Natural killer cell (primary cell): ENCODE measurements around the gene CYP27C1. TPM values are rescaled to one million over a fixed set of nuclear protein-coding genes. Genes with fewer than 3 reads are reported as not detected.

Source experiments
- ATAC-seq, 3 donors: fragments of 150-1000 bp in 2 of 3; fragments of 200-7000 bp in 1 of 3; cut with Tn5 transposase; 1 replicate in 1 of 3; 2 replicates in 2 of 3; pipeline ENCODE4 v1.10.0; 2021; ENCODE audit warnings: mild to moderate bottlenecking in 2 of 3, moderate library complexity in 2 of 3
- DNase-seq, 2 donors: peaks; one replicate each; pipeline versions ENCODE4 v3.0.0 to v3.0.0-alpha.2; 2013 to 2021; ENCODE audit warnings: mixed read lengths in 1 of 2
- H3K27ac ChIP-seq: one replicate; pipeline ENCODE4 v1.5.1; 2013; ENCODE audit warnings: mild to moderate bottlenecking, low read length
- H3K27me3 ChIP-seq: one replicate; pipeline ENCODE4 v1.6.1; 2013; ENCODE audit warnings: low read length; ENCODE audit not compliant: control insufficient read depth, insufficient read depth
- H3K36me3 ChIP-seq: one replicate; pipeline ENCODE4 v1.6.1; 2013; ENCODE audit warnings: low read length; ENCODE audit not compliant: control insufficient read depth, insufficient read depth
- H3K4me1 ChIP-seq: one replicate; pipeline ENCODE4 v1.6.1; 2013; ENCODE audit warnings: low read length; ENCODE audit not compliant: control insufficient read depth, insufficient read depth
- H3K4me3 ChIP-seq: one replicate; pipeline ENCODE4 v1.5.1; 2013; ENCODE audit warnings: low read length
- H3K9me3 ChIP-seq: one replicate; pipeline ENCODE4 v1.6.1; 2013; ENCODE audit warnings: low read length; ENCODE audit not compliant: control insufficient read depth, insufficient read depth
- H3K27ac Mint-ChIP-seq, 2 donors: one replicate each; pipeline ENCODE4 v1.8.0; 2022; ENCODE audit warnings: mild to moderate bottlenecking in 2 of 2, mixed read lengths in 2 of 2, moderate library complexity in 1 of 2
- H3K27me3 Mint-ChIP-seq, 2 donors: one replicate each; pipeline ENCODE4 v1.8.0; 2022; ENCODE audit warnings: low read depth in 2 of 2, mixed read lengths in 2 of 2
- H3K36me3 Mint-ChIP-seq: one replicate; pipeline ENCODE4 v1.8.0; 2022; ENCODE audit warnings: mixed read lengths
- H3K4me1 Mint-ChIP-seq, 2 donors: one replicate each; pipeline ENCODE4 v1.8.0; 2022; ENCODE audit warnings: mixed read lengths in 2 of 2
- H3K4me3 Mint-ChIP-seq: one replicate; pipeline ENCODE4 v1.8.0; 2022; ENCODE audit warnings: mild to moderate bottlenecking, moderate library complexity, mixed read lengths
- H3K9me3 Mint-ChIP-seq, 2 donors: one replicate each; pipeline ENCODE4 v1.8.0; 2022; ENCODE audit warnings: mixed read lengths in 2 of 2
- CTCF ChIP-seq: fragments of 200-600 bp; IDR thresholded peaks from one replicate; pipeline ENCODE4 v1.8.0; 2022; ENCODE audit warnings: antibody characterized with exemption
- WGBS: methylation state at CpG from one replicate; pipeline ENCODE4 v1.1.7; 2013; ENCODE audit warnings: missing lambda C conversion rate; ENCODE audit not compliant: insufficient coverage; 5-methylcytosine and 5-hydroxymethylcytosine counted together
- intact Hi-C: fragments of 100-400 bp; cut with micrococcal nuclease; formaldehyde crosslinking; loops from one replicate; pipeline ENCODE4 v1.14.2; 2022
- total RNA-seq, 4 donors: library from RNA; stranded (reverse); fragments of 120-200 nt in 1 of 4; gene quantifications; one replicate each; pipeline versions ENCODE4 v1.2.3 to v1.2.4, GENCODE V29; 2013 to 2022

CYP27C1 gene
- not detected for total RNA-seq
- total RNA-seq (2013) = not detected

GRCh38 chr2:127220102-127220767 is at the start of gene CYP27C1:
CYP27C1 (minus strand) TSS chr2:127220299; CDS start chr2:127220270, 29 bp downstream.
- peak within 1 kb of the TSS; percentile 68 for H3K4me3 Mint-ChIP-seq
- H3K36me3 ChIP-seq = no peaks in the 10 kb centered on the region
- H3K4me3 ChIP-seq = no peak within 1 kb of the TSS
- ATAC-seq (no peak), DNase-seq (peak in 1 of 2 donors; percentile 17)
- H3K27ac Mint-ChIP-seq = no peak within 1 kb of the TSS
- no peak within 1 kb of the TSS for H3K27ac ChIP-seq
- peaks cover 8% of the 10 kb centered on the region for H3K36me3 Mint-ChIP-seq
- no peaks in the 10 kb centered on the region for H3K9me3 Mint-ChIP-seq
- WGBS = under 1% methylated on average over 37 of the region's 43 CpGs
- H3K9me3 ChIP-seq = no peaks in the 10 kb centered on the region
- H3K27me3 ChIP-seq = peaks cover 32% of the 10 kb centered on the region
- intact Hi-C loops = no loop called here
- peaks cover 58 to 64% of the 10 kb centered on the region in 2 donors for H3K27me3 Mint-ChIP-seq
- peaks cover 18% of the 10 kb centered on the region for H3K4me1 ChIP-seq
- TF ChIP-seq CTCF = no peak
- H3K4me1 Mint-ChIP-seq = peaks cover 8 to 14% of the 10 kb centered on the region in 2 donors

- H3K27me3 ChIP-seq = no peaks in the 10 kb centered on the region
- ATAC-seq (no peak), DNase-seq (no peak)
- 98% methylated on average over 8 of the region's 8 CpGs for WGBS
- no peaks in the 10 kb centered on the region for H3K9me3 ChIP-seq
- peak overlapping the region in 1 of 2 donors; percentile 16 for H3K27ac Mint-ChIP-seq
- H3K36me3 Mint-ChIP-seq = peaks cover 11% of the 10 kb centered on the region
- peaks cover 0 to 6% of the 10 kb centered on the region in 2 donors for H3K4me1 Mint-ChIP-seq
- no peak for TF ChIP-seq CTCF
- H3K27ac ChIP-seq = no peak overlapping the region
- peaks cover 50% of the 10 kb centered on the region for H3K36me3 ChIP-seq
- no peak overlapping the region for H3K4me3 ChIP-seq
- H3K4me1 ChIP-seq = no peaks in the 10 kb centered on the region
- no peaks in the 10 kb centered on the region for H3K27me3 Mint-ChIP-seq
- H3K4me3 Mint-ChIP-seq = no peak overlapping the region
- intact Hi-C loops = no loop called here
- H3K9me3 Mint-ChIP-seq = no peaks in the 10 kb centered on the region
These were observed 41.8 kb upstream of the CYP27C1 start for GRCh38 chr2:127261804-127262406.

GRCh38 chr2:127259355-127259754 is 39.3 kb upstream of the CYP27C1 start:
- ATAC-seq = no peak
- H3K27ac Mint-ChIP-seq = peak overlapping the region; percentile 42 to 62
- H3K4me1 ChIP-seq = no peaks in the 10 kb centered on the region

More at GRCh38 chr2:127259355-127259754, 39.3 kb upstream of the CYP27C1 start:
- no peak for TF ChIP-seq CTCF
- Mint-ChIP-seq H3K27me3 (no peaks in the 10 kb centered on the region), H3K9me3 (no peaks in the 10 kb centered on the region), H3K36me3 (peaks cover 23% of the 10 kb centered on the region), H3K4me3 (no peak overlapping the region), H3K4me1 (peaks cover 0 to 6% of the 10 kb centered on the region in 2 donors)
- peaks cover 55% of the 10 kb centered on the region for H3K36me3 ChIP-seq
- H3K9me3 ChIP-seq = no peaks in the 10 kb centered on the region
- intact Hi-C loops = no loop called here
- 100% methylated on average over 5 of the region's 5 CpGs for WGBS
- H3K27me3 ChIP-seq = no peaks in the 10 kb centered on the region
- DNase-seq = no peak
- no peak overlapping the region for H3K4me3 ChIP-seq
- H3K27ac ChIP-seq = no peak overlapping the region
